Glutamatergic neuron (in vitro differentiated cells): ENCODE data around the gene RSPH4A. TPM values are rescaled to one million over a fixed set of nuclear protein-coding genes. Genes with fewer than 3 reads are reported as not detected.
A peak's percentile ranks its signal among the peaks of the same experiment; 100 is the strongest.
"Not testable (repeated sequence)": the region's sequence is repeated elsewhere in the genome, so short reads cannot be mapped to it uniquely, and the experiment has no call there.

Experiments
- DNase-seq: peaks from one replicate; pipeline ENCODE4 v3.0.0; 2022
- H3K27ac Mint-ChIP-seq: one replicate; pipeline ENCODE4 v1.8.0; 2020; ENCODE audit warnings: mild to moderate bottlenecking, mixed read lengths, inconsistent platforms; ENCODE audit not compliant: unreplicated experiment
- H3K27me3 Mint-ChIP-seq: one replicate; pipeline ENCODE4 v1.8.0; 2020; ENCODE audit warnings: mild to moderate bottlenecking, moderate library complexity, mixed read lengths, inconsistent platforms; ENCODE audit not compliant: unreplicated experiment
- H3K36me3 Mint-ChIP-seq: one replicate; pipeline ENCODE4 v1.8.0; 2020; ENCODE audit warnings: mild to moderate bottlenecking, mixed read lengths, inconsistent platforms; ENCODE audit not compliant: unreplicated experiment
- H3K4me1 Mint-ChIP-seq: one replicate; pipeline ENCODE4 v1.8.0; 2020; ENCODE audit warnings: mild to moderate bottlenecking, low read depth, mixed read lengths, inconsistent platforms; ENCODE audit not compliant: unreplicated experiment
- H3K4me3 Mint-ChIP-seq: one replicate; pipeline ENCODE4 v1.8.0; 2020; ENCODE audit warnings: mild to moderate bottlenecking, mixed read lengths, inconsistent platforms; ENCODE audit not compliant: unreplicated experiment
- H3K9me3 Mint-ChIP-seq: one replicate; pipeline ENCODE4 v1.8.0; 2020; ENCODE audit warnings: mild to moderate bottlenecking, moderate library complexity, mixed read lengths, inconsistent platforms; ENCODE audit not compliant: unreplicated experiment
- total RNA-seq: library from RNA; stranded (reverse); fragmentation: NEBNext Ultra II Directional; extraction: Animal tissue kit (Norgen Biotek cat#: 25700); gene quantifications from one replicate; pipeline ENCODE4 v1.2.1, GENCODE V29; 2021; ENCODE audit not compliant: unreplicated experiment
- TF ChIP-seq, protein P1 (sequence below): fragments of 200-600 bp; sonication (generic); IDR thresholded peaks from one replicate; pipeline ENCODE4 v1.5.0; 2021; ENCODE audit not compliant: partially characterized antibody, unreplicated experiment

The RSPH4A gene
- total RNA-seq, 1 donor from 2014 or later: 0.98 TPM

DNA sequence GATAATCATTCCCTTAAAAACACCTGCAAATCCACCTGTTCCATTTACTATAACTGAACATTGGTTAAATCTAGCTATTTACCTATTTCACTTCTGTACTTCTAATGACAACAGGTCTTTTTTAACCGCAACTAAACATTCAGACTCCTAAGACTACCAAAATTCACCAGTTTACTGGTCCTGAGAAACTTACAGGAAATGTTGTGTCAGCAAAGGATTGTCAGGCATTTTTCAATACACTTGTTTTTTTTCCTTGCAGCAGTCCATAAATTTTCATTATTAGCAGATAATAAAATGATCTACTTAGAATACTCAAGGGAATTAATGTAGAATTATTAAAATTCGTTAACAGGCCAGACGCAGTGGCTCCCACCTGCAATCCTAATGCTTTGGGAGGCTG lies 47.0 kb downstream of the RSPH4A start:
- Mint-ChIP-seq H3K4me1 (peaks cover 9% of the 10 kb centered on the region), H3K4me3 (no peak overlapping the region), H3K9me3 (no peaks in the 10 kb centered on the region), H3K27me3 (peaks cover 3% of the 10 kb centered on the region), H3K27ac (no peak overlapping the region), H3K36me3 (no peaks in the 10 kb centered on the region)
- no peak for DNase-seq
- TF ChIP-seq, protein P1, sequence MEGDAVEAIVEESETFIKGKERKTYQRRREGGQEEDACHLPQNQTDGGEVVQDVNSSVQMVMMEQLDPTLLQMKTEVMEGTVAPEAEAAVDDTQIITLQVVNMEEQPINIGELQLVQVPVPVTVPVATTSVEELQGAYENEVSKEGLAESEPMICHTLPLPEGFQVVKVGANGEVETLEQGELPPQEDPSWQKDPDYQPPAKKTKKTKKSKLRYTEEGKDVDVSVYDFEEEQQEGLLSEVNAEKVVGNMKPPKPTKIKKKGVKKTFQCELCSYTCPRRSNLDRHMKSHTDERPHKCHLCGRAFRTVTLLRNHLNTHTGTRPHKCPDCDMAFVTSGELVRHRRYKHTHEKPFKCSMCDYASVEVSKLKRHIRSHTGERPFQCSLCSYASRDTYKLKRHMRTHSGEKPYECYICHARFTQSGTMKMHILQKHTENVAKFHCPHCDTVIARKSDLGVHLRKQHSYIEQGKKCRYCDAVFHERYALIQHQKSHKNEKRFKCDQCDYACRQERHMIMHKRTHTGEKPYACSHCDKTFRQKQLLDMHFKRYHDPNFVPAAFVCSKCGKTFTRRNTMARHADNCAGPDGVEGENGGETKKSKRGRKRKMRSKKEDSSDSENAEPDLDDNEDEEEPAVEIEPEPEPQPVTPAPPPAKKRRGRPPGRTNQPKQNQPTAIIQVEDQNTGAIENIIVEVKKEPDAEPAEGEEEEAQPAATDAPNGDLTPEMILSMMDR: no peak

DNA sequence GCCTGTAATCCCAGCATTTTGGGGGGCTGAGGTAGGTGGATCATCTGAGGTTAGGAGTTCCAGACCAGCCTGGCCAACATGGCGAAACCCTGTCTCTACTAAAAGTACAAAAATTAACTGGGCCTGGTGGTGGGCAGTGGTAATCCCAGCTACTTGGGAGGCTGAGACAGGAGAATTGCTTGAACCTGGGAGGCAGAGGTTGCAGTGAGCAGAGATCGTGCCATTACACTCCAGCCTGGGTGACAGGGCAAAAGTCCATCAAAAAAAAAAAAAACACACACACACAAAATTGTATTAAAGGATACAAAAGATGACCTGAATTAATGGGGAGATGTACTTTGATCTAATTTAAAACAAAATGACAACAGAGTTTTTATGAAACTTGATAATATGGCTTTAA lies 47.9 kb downstream of the RSPH4A start:
- H3K27ac Mint-ChIP-seq, H3K4me3 Mint-ChIP-seq, H3K9me3 Mint-ChIP-seq, H3K4me1 Mint-ChIP-seq, H3K27me3 Mint-ChIP-seq, H3K36me3 Mint-ChIP-seq, DNase-seq: not testable (repeated sequence)

GRCh38 chr6:116665464-116665863 lies 49.2 kb downstream of the RSPH4A start:
- Mint-ChIP-seq H3K27ac (no peak overlapping the region), H3K4me3 (peak overlapping the region; percentile 25), H3K4me1 (peaks cover 9% of the 10 kb centered on the region), H3K36me3 (no peaks in the 10 kb centered on the region), H3K9me3 (no peaks in the 10 kb centered on the region), H3K27me3 (no peaks in the 10 kb centered on the region)
- TF ChIP-seq, protein P1: no peak
- DNase-seq: no peak

GRCh38 chr6:116666869-116667268 lies 50.6 kb downstream of the RSPH4A start:
- peaks cover 8% of the 10 kb centered on the region for H3K4me1 Mint-ChIP-seq

GRCh38 chr6:116667623-116668022 lies 51.3 kb downstream of the RSPH4A start:
- TF ChIP-seq, protein P1: no peak
- Mint-ChIP-seq H3K27me3 (peaks cover 2% of the 10 kb centered on the region), H3K4me3 (peak overlapping the region; percentile 95), H3K27ac (no peak overlapping the region), H3K4me1 (peaks cover 8% of the 10 kb centered on the region), H3K9me3 (no peaks in the 10 kb centered on the region), H3K36me3 (no peaks in the 10 kb centered on the region)
- DNase-seq: no peak

More at GRCh38 chr6:116666869-116667268, 50.6 kb downstream of the RSPH4A start:
- Mint-ChIP-seq H3K36me3 (no peaks in the 10 kb centered on the region), H3K9me3 (no peaks in the 10 kb centered on the region), H3K4me3 (no peak overlapping the region), H3K27me3 (peaks cover 2% of the 10 kb centered on the region), H3K27ac (no peak overlapping the region)
- no peak for DNase-seq
- TF ChIP-seq, protein P1: no peak
